Measurements from ENCODE around the gene ADAMTS13.

The ADAMTS13 gene

GRCh38 chr9:133502112-133502511 is 79.9 kb downstream of the ADAMTS13 start:
- FAIRE-seq, result no peak
- DNase-seq (ENCODE audit: insufficient read length, low spot score), result no peak

DNA sequence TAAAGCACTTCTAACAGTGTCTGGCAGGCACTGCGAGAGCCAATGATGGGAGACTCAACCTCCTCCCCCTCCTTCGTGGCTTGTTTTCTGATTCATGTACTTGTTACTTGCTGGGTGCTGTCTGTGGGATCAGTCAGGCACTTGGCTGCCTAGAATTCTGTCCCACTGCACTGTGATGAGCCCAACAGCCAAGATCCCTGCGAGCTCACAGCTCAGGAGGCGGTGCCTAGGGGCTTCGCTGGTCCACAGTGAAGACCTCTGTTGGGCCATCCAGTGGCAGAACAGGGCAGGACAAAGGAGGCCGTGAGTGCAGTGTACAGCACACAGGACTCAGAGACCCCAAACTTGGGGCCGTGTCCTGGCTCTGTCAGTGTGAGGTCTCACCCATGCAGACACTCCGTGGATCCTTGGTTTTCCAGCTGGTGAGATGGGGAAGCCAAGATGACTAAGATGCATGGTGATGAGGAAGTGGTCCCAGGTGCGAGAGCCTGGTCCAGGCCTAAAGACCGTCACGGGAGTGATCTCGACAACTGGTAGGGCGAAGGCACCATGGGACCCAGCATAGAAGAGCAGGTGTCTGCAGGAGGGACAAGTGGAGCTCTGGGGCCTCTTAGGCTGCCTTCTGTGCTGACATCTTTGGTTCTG is 83.1 kb downstream of the ADAMTS13 start:
- FAIRE-seq (no peak), DNase-seq (ENCODE audit: insufficient read length, low spot score) (no peak)

- FAIRE-seq (no peak), DNase-seq (ENCODE audit: insufficient read length, low spot score) (no peak)
These were observed 83.9 kb downstream of the ADAMTS13 start for GRCh38 chr9:133505901-133506652.

GRCh38 chr9:133506653-133507038 is 84.5 kb downstream of the ADAMTS13 start:
- DNase-seq (ENCODE audit: insufficient read length, low spot score) (no peak), FAIRE-seq (no peak)

DNA sequence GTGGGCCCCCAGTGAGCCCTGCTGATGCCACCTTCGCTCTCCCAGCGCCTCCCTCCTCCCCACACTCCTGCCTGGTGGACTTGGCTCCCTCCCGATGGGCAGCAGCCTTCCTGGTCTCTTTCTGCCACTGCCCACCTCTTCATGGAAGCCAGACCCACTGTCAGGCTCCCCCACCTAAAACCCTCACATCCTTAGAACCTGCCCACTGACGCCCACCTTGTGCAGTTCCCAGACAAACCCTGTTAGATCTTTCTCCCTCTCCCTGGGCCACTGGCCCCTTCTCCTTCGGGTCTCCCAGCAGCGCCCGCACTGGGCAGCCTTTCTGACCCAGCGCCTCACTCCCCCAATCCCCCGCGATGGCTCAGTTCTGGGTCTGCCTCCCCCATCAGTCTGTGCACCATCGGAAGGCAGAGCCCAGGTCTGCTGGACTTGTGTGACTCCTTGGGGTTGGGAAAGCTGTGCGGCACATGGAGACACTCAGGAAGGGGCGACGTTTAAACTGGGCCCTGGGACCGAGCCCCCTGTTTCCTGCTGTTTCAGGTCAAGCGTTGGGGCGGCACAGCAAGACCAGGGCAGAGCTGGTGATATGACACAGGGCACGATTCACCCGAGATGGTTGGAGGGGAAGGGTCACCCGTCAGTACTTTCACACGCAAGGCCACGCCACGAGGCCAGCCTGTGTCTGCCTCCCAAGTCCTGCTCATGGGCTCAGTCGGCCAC is 85.2 kb downstream of the ADAMTS13 start:
- DNase-seq (ENCODE audit: insufficient read length, low spot score), result no peak
- FAIRE-seq, result no peak

DNA sequence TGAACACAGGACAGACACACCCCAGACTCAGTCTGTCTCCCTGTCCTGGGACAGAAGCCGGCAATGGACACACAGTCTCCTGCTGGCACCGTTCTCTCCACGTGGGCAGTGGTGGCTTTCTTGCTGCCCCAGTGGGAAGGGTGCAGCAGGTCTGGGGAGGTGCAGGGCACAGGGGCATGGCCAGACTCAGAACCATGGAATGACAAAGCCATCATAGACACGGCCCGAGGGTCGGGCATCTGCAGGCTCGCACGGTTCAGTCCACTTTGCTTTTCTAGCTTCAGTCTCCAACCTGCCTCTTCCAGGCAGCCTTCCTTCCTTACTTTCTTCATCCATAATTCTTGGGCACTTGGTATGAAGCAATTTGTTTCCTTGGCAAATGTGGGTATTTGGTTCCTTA is 85.9 kb downstream of the ADAMTS13 start:
- FAIRE-seq, result no peak

More for the DNA sequence above, 85.9 kb downstream of the ADAMTS13 start:
- no peak for DNase-seq (ENCODE audit: insufficient read length, low spot score)

Measured in GM19239 (cell line).